Measurements from ENCODE around the gene CHD6.

CHD6 gene

GRCh38 chr20:41393705-41394066 is 224.5 kb downstream of the CHD6 start:
- DNase-seq (ENCODE audit: low spot score), result no peak

GRCh38 chr20:41392871-41393704 is 225.1 kb downstream of the CHD6 start:
- no peak for DNase-seq (ENCODE audit: low spot score)

GRCh38 chr20:41392295-41392694 is 225.9 kb downstream of the CHD6 start:
- no peak for DNase-seq (ENCODE audit: low spot score)

- DNase-seq (ENCODE audit: low spot score), result no peak
These were observed 226.6 kb downstream of the CHD6 start for GRCh38 chr20:41391587-41392001.

- DNase-seq (ENCODE audit: low spot score), result no peak
These were observed 227.3 kb downstream of the CHD6 start for GRCh38 chr20:41390889-41391288.

- DNase-seq (ENCODE audit: low spot score), result no peak
These were observed 230.7 kb downstream of the CHD6 start for GRCh38 chr20:41387444-41387851.

GRCh38 chr20:41386502-41387427 is 231.4 kb downstream of the CHD6 start:
- DNase-seq (ENCODE audit: low spot score), result no peak

GRCh38 chr20:41382791-41383305 is 235.3 kb downstream of the CHD6 start:
- no peak for DNase-seq (ENCODE audit: low spot score)

- DNase-seq (ENCODE audit: low spot score), result no peak
These were observed 237.5 kb downstream of the CHD6 start for GRCh38 chr20:41380551-41381193.

GRCh38 chr20:41379551-41379950 is 238.6 kb downstream of the CHD6 start:
- no peak for DNase-seq (ENCODE audit: low spot score)

GRCh38 chr20:41377275-41377674 is 240.9 kb downstream of the CHD6 start:
- no peak for DNase-seq (ENCODE audit: low spot score)

GRCh38 chr20:41376349-41376748 is 241.8 kb downstream of the CHD6 start:
- no peak for DNase-seq (ENCODE audit: low spot score)

- DNase-seq (ENCODE audit: low spot score), result no peak
These were observed 242.3 kb downstream of the CHD6 start for GRCh38 chr20:41375846-41376245.

- no peak for DNase-seq (ENCODE audit: low spot score)
These were observed 244.0 kb downstream of the CHD6 start for GRCh38 chr20:41373931-41374920.

- no peak for DNase-seq (ENCODE audit: low spot score)
These were observed 244.9 kb downstream of the CHD6 start for GRCh38 chr20:41373251-41373783.

- no peak for DNase-seq (ENCODE audit: low spot score)
These were observed 246.8 kb downstream of the CHD6 start for GRCh38 chr20:41371371-41371770.

- no peak for DNase-seq (ENCODE audit: low spot score)
These were observed 248.0 kb downstream of the CHD6 start for GRCh38 chr20:41370176-41370575.

- DNase-seq (ENCODE audit: low spot score), result no peak
These were observed 248.5 kb downstream of the CHD6 start for GRCh38 chr20:41369673-41370072.

- DNase-seq (ENCODE audit: low spot score), result no peak
These were observed 250.2 kb downstream of the CHD6 start for GRCh38 chr20:41367956-41368355.

GRCh38 chr20:41367393-41367695 is 250.8 kb downstream of the CHD6 start:
- DNase-seq (ENCODE audit: low spot score), result no peak

Data from AG08396 (cell line).